Panc1 (cell line): ENCODE results near the gene GPR87. TPM values are rescaled to one million over a fixed set of nuclear protein-coding genes. Genes with fewer than 3 reads are reported as not detected.

Source experiments
- ATAC-seq: fragments of 200-7000 bp; cut with Tn5 transposase; 2 replicates; pipeline ENCODE4 v1.9.1; 2020; ENCODE audit warnings: mild to moderate bottlenecking, moderate library complexity
- Bru-seq: library from RNA; stranded (reverse); fragments of 400-500 nt; gene quantifications from one replicate; lab custom pipeline; 2021; lab: Mats Ljungman, UMichigan
- BruChase-seq, 2 experiments: library from RNA; stranded (reverse); fragments of 400-500 nt; gene quantifications; one replicate each; lab custom pipeline; 2021; lab: Mats Ljungman, UMichigan
- BruUV-seq: library from RNA; stranded (reverse); fragments of 400-500 nt; replicated peaks from 2 replicates; lab custom pipeline; 2021; lab: Mats Ljungman, UMichigan
- CTCF ChIA-PET: fragments of 300-600 bp; sonication (Branson Sonifier 250); formaldehyde crosslinking; loops from one replicate; lab custom pipeline; 2022; ENCODE audit warnings: antibody characterized with exemption; lab: Charles Lee
- POLR2A ChIA-PET: fragments of 300-600 bp; sonication (Branson Sonifier 250); formaldehyde crosslinking; loops from one replicate; lab custom pipeline; 2022; ENCODE audit warnings: antibody characterized with exemption; lab: Charles Lee
- DNase-seq: peaks from one replicate; pipeline ENCODE4 v3.0.0-alpha.2; 2010; ENCODE audit warnings: low read depth, low spot score
- H3K27ac ChIP-seq: 2 replicates; pipeline ENCODE4 v1.5.1; 2011; ENCODE audit warnings: mild to moderate bottlenecking, low read length, inconsistent platforms
- H3K27me3 ChIP-seq: fragments of 200-500 bp; sonication (Bioruptor generic); 2 replicates; pipeline ENCODE4 v1.6.0; 2014; ENCODE audit warnings: low read length, inconsistent platforms; ENCODE audit not compliant: control insufficient read depth, insufficient read depth
- H3K36me3 ChIP-seq: fragments of 200-500 bp; sonication (Bioruptor generic); 2 replicates; pipeline ENCODE4 v1.5.1; 2014; ENCODE audit warnings: inconsistent platforms, mild to moderate bottlenecking, low read length, moderate library complexity; ENCODE audit not compliant: control insufficient read depth, insufficient read depth
- H3K4me1 ChIP-seq: 2 replicates; pipeline ENCODE4 v1.5.1; 2011; ENCODE audit warnings: inconsistent platforms, mild to moderate bottlenecking, low read length, moderate library complexity; ENCODE audit not compliant: control insufficient read depth, insufficient read depth
- H3K4me3 ChIP-seq, 2 experiments: 2 replicates each; pipeline ENCODE4 v1.5.1; 2011 to 2012; ENCODE audit warnings: low read depth in 2 of 2, low read length in 2 of 2, mild to moderate bottlenecking in 2 of 2, inconsistent platforms in 1 of 2, moderate library complexity in 1 of 2
- H3K9me3 ChIP-seq: fragments of 200-500 bp; sonication (Bioruptor generic); 2 replicates; pipeline ENCODE4 v1.5.1; 2014; ENCODE audit warnings: low read depth, mild to moderate bottlenecking, inconsistent platforms, low read length, moderate library complexity; ENCODE audit not compliant: control insufficient read depth, insufficient read depth
- POLR2AphosphoS5 ChIP-seq: IDR thresholded peaks from 2 replicates; pipeline ENCODE4 v1.6.1; 2012; ENCODE audit warnings: mild to moderate bottlenecking, low read depth, low read length, moderate library complexity
- SIN3A ChIP-seq: IDR thresholded peaks from 2 replicates; pipeline ENCODE4 v1.6.1; 2012; ENCODE audit warnings: low read depth, mild to moderate bottlenecking, low read length, moderate library complexity, borderline replicate concordance; ENCODE audit not compliant: insufficient read depth
- TCF7L2 ChIP-seq: IDR thresholded peaks from 2 replicates; pipeline ENCODE4 v1.6.1; 2011; ENCODE audit warnings: mild to moderate bottlenecking, low read depth, low read length, inconsistent platforms
- in situ Hi-C: cut with HindIII; loops from 2 replicates; pipeline ENCODE4 v1.10.0; 2016; ENCODE audit warnings: low sequenced_read_pairs, low pct_unique_long_range_greater_than_20kb
- intact Hi-C: fragments of 100-400 bp; cut with micrococcal nuclease; formaldehyde crosslinking; loops from one replicate; pipeline ENCODE4 v1.10.0; 2022; ENCODE audit not compliant: unreplicated experiment
- long read RNA-seq: library from polyadenylated mRNA; unstranded; transcript quantifications from one replicate; pipeline ENCODE4 v2.0.0, GENCODE V29; 2021; ENCODE audit not compliant: unreplicated experiment
- polyA plus RNA-seq: library from polyadenylated mRNA; unstranded; fragments of >200 nt; gene quantifications from one replicate; pipeline ENCODE4 v1.2.1, GENCODE V29; 2012; ENCODE audit warnings: missing spikeins; ENCODE audit not compliant: insufficient read length
- total RNA-seq: library from RNA; stranded (reverse); gene quantifications from one replicate; pipeline ENCODE4 v1.2.1, GENCODE V29; 2021; ENCODE audit not compliant: unreplicated experiment
- TF ChIP-seq, protein P1 (sequence below): fragments of 450-650 bp; IDR thresholded peaks from 2 replicates; pipeline ENCODE4 v1.5.1; 2017; ENCODE audit warnings: mild to moderate bottlenecking
- TF ChIP-seq, protein P2 (sequence below), 2 experiments: IDR thresholded peaks; 2 replicates each; pipeline ENCODE4 v1.6.1; 2011 to 2012; ENCODE audit warnings: low read depth in 2 of 2, control low read depth in 1 of 2, low read length in 1 of 2, mild to moderate bottlenecking in 1 of 2, moderate library complexity in 1 of 2; ENCODE audit not compliant: insufficient read depth in 1 of 2

The GPR87 gene
- total RNA-seq = not detected
- not detected for polyA plus RNA-seq
- Bru-seq, nascent RNA = percentile 9 among the genes with signal in this experiment
- percentile 7 among the genes with signal in this experiment for BruChase-seq, experiment 1, labeled RNA remaining after a 2-hour chase
- BruChase-seq, experiment 2, labeled RNA remaining after a 6-hour chase = percentile 4 among the genes with signal in this experiment
- long read RNA-seq = 0 reads

DNA sequence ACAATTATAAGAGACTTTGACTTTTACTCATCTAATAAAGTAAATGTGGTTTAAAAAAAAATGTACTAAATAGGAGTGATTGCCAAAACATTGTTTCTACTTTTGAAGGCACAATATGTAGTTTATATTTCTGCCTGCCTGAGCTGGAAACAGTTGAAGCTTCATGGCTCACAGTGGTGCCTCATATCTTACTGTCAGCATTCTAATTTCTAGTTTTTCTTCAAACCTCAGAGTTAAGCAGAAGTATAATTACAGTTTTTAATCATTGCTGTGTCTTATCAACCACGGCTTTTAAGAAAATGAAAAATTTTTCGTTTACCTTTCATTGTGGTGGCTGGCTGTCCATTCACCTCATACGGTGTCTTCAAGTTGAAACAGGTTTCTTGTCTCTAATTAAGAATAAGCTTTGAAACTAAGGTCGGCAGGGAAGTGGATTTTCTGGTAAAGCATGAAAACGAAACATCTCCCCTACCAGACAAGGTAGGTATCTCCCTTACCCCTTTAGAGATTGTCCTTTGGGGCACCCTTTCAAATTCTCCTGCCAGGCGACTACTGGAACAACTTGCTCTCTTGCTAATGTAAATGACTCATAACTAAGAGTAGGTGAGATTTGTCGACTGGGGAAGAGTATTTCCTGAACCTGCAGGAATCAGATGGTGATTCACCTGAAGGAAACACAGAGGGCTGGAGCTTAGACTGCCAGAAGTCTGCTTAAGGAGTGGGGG, at the start of gene GPR87:
TSS of gene GPR87 (minus strand) at position 554 of the 725 bp plus-strand sequence. CDS start 16,720 bp downstream, outside the sequence.
- in situ Hi-C loops = no loop called here

GRCh38 chr3:151362751-151363174, 46.1 kb upstream of the GPR87 start:
- Histone ChIP-seq H3K4me3 (no peak overlapping the region), H3K27ac (no peak overlapping the region), H3K27me3 (no peaks in the 10 kb centered on the region), H3K36me3 (no peaks in the 10 kb centered on the region; the same call in 1 of the 2 replicates), H3K9me3 (no peaks in the 10 kb centered on the region), H3K4me1 (no peaks in the 10 kb centered on the region)
- BruUV-seq = no TSS peak
- no peak for DNase-seq
- ChIA-PET POLR2A (no interaction called here), CTCF (no interaction called here)
- ATAC-seq = no peak
- TF ChIP-seq TCF7L2 (no peak), POLR2AphosphoS5 (no peak), SIN3A (no peak)
- TF ChIP-seq, protein P1, sequence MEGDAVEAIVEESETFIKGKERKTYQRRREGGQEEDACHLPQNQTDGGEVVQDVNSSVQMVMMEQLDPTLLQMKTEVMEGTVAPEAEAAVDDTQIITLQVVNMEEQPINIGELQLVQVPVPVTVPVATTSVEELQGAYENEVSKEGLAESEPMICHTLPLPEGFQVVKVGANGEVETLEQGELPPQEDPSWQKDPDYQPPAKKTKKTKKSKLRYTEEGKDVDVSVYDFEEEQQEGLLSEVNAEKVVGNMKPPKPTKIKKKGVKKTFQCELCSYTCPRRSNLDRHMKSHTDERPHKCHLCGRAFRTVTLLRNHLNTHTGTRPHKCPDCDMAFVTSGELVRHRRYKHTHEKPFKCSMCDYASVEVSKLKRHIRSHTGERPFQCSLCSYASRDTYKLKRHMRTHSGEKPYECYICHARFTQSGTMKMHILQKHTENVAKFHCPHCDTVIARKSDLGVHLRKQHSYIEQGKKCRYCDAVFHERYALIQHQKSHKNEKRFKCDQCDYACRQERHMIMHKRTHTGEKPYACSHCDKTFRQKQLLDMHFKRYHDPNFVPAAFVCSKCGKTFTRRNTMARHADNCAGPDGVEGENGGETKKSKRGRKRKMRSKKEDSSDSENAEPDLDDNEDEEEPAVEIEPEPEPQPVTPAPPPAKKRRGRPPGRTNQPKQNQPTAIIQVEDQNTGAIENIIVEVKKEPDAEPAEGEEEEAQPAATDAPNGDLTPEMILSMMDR = no peak
- TF ChIP-seq, protein P2, sequence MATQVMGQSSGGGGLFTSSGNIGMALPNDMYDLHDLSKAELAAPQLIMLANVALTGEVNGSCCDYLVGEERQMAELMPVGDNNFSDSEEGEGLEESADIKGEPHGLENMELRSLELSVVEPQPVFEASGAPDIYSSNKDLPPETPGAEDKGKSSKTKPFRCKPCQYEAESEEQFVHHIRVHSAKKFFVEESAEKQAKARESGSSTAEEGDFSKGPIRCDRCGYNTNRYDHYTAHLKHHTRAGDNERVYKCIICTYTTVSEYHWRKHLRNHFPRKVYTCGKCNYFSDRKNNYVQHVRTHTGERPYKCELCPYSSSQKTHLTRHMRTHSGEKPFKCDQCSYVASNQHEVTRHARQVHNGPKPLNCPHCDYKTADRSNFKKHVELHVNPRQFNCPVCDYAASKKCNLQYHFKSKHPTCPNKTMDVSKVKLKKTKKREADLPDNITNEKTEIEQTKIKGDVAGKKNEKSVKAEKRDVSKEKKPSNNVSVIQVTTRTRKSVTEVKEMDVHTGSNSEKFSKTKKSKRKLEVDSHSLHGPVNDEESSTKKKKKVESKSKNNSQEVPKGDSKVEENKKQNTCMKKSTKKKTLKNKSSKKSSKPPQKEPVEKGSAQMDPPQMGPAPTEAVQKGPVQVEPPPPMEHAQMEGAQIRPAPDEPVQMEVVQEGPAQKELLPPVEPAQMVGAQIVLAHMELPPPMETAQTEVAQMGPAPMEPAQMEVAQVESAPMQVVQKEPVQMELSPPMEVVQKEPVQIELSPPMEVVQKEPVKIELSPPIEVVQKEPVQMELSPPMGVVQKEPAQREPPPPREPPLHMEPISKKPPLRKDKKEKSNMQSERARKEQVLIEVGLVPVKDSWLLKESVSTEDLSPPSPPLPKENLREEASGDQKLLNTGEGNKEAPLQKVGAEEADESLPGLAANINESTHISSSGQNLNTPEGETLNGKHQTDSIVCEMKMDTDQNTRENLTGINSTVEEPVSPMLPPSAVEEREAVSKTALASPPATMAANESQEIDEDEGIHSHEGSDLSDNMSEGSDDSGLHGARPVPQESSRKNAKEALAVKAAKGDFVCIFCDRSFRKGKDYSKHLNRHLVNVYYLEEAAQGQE (IDR thresholded peaks at IDR 0.05; ENCODE audit: insufficient read depth in 1 of 2, low read depth in 2 of 2, low read length in 1 of 2) = no peak
- in situ Hi-C loops = no loop called here
- intact Hi-C loops = no loop called here

More for the DNA sequence above, at the start of gene GPR87:
- no peaks in the 10 kb centered on the region for H3K27me3 ChIP-seq
- DNase-seq (no peak), ATAC-seq (no peak)
- intact Hi-C loops = no loop called here
- H3K4me1 ChIP-seq = no peaks in the 10 kb centered on the region
- TF ChIP-seq SIN3A (no peak), POLR2AphosphoS5 (no peak), TCF7L2 (no peak)
- TF ChIP-seq, protein P2 (IDR thresholded peaks at IDR 0.05; ENCODE audit: insufficient read depth in 1 of 2, low read depth in 2 of 2, low read length in 1 of 2) = no peak
- TF ChIP-seq, protein P1 = no peak
- CTCF ChIA-PET = no interaction called here
- no TSS peak for BruUV-seq
- no peak within 1 kb of the TSS for H3K4me3 ChIP-seq
- no peaks in the 10 kb centered on the region for H3K9me3 ChIP-seq
- POLR2A ChIA-PET = no interaction called here
- H3K27ac ChIP-seq = no peak within 1 kb of the TSS
- no peaks in the 10 kb centered on the region for H3K36me3 ChIP-seq
